T-cell (primary cell): ENCODE measurements around the gene MANBA. TPM values are rescaled to one million over a fixed set of nuclear protein-coding genes. Genes with fewer than 3 reads are reported as not detected.
"Not testable (repeated sequence)": the region's sequence is repeated elsewhere in the genome, so short reads cannot be mapped to it uniquely, and the experiment has no call there.

Source experiments
- ATAC-seq, 4 experiments: fragments of 200-7000 bp in 3 of 4; fragments of 150-1000 bp in 1 of 4; cut with Tn5 transposase; replicated peaks in 1 of 4; 1 replicate in 3 of 4; 2 replicates in 1 of 4; pipeline ENCODE4 v1.10.0; 2021; ENCODE audit warnings: moderate library complexity in 3 of 4, mild to moderate bottlenecking in 2 of 4, moderate number of reproducible peaks in 1 of 4
- CTCF ChIA-PET, 2 donors: fragments of 300-600 bp; sonication (Branson Sonifier 250); formaldehyde crosslinking; loops; one replicate each; lab custom pipeline; 2022; ENCODE audit warnings: antibody characterized with exemption in 2 of 2; lab: Charles Lee
- POLR2A ChIA-PET, 2 donors: fragments of 300-600 bp; sonication (Branson Sonifier 250); formaldehyde crosslinking; loops; one replicate each; lab custom pipeline; 2022; ENCODE audit warnings: antibody characterized with exemption in 2 of 2; lab: Charles Lee
- DNase-seq, 35 experiments: peaks; one replicate each; pipeline versions ENCODE4 v3.0.0 to v3.0.0-alpha.2; 2013 to 2023
- H3K27ac ChIP-seq: one replicate; pipeline ENCODE4 v1.5.1; 2013; ENCODE audit warnings: low read length
- H3K27me3 ChIP-seq, 2 experiments: replicated peaks in 1 of 2; 1 replicate in 1 of 2; 2 replicates in 1 of 2; pipeline versions ENCODE4 v1.6.1 to v1.7.0; 2013; ENCODE audit warnings: low read length in 1 of 2, mixed read lengths in 1 of 2; ENCODE audit not compliant: control insufficient read depth in 2 of 2, insufficient read depth in 2 of 2; ENCODE audit errors: extremely low read depth in 1 of 2
- H3K36me3 ChIP-seq, 2 donors: 1 replicate in 1 of 2; 2 replicates in 1 of 2; pipeline versions ENCODE4 v1.6.1 to v1.7.0; 2013; ENCODE audit warnings: low read length in 1 of 2; ENCODE audit not compliant: control insufficient read depth in 2 of 2, insufficient read depth in 1 of 2; ENCODE audit errors: extremely low read depth in 1 of 2
- H3K4me1 ChIP-seq, 2 experiments: 1 replicate in 1 of 2; 2 replicates in 1 of 2; pipeline versions ENCODE4 v1.6.1 to v1.7.0; 2013; ENCODE audit warnings: low read length in 2 of 2, mixed read lengths in 1 of 2; ENCODE audit not compliant: insufficient read depth in 2 of 2, control insufficient read depth in 1 of 2; ENCODE audit errors: extremely low read depth in 1 of 2
- H3K4me3 ChIP-seq, 2 donors: 1 replicate in 1 of 2; 2 replicates in 1 of 2; pipeline versions ENCODE4 v1.5.1 to v1.7.0; 2013; ENCODE audit warnings: mild to moderate bottlenecking in 2 of 2, low read length in 1 of 2, moderate library complexity in 1 of 2; ENCODE audit not compliant: control insufficient read depth in 1 of 2; ENCODE audit errors: extremely low read depth in 1 of 2
- H3K9me3 ChIP-seq: 2 replicates; pipeline ENCODE4 v1.7.0; 2013
- H3K27ac Mint-ChIP-seq, 2 donors: one replicate each; pipeline ENCODE4 v1.8.0; 2020 to 2021; ENCODE audit warnings: mild to moderate bottlenecking in 2 of 2, mixed read lengths in 2 of 2
- H3K27me3 Mint-ChIP-seq, 2 donors: one replicate each; pipeline ENCODE4 v1.8.0; 2021 to 2022; ENCODE audit warnings: mixed read lengths in 2 of 2
- H3K36me3 Mint-ChIP-seq: one replicate; pipeline ENCODE4 v1.8.0; 2021; ENCODE audit warnings: mixed read lengths
- H3K4me1 Mint-ChIP-seq, 3 donors: one replicate each; pipeline ENCODE4 v1.8.0; 2020 to 2022; ENCODE audit warnings: mixed read lengths in 3 of 3, mild to moderate bottlenecking in 1 of 3
- H3K4me3 Mint-ChIP-seq, 3 donors: one replicate each; pipeline ENCODE4 v1.8.0; 2020 to 2022; ENCODE audit warnings: mild to moderate bottlenecking in 3 of 3, mixed read lengths in 3 of 3, moderate library complexity in 3 of 3
- H3K9me3 Mint-ChIP-seq, 3 donors: one replicate each; pipeline ENCODE4 v1.8.0; 2020 to 2022; ENCODE audit warnings: mixed read lengths in 3 of 3
- WGBS: methylation state at CpG from one replicate; pipeline ENCODE4 v1.1.5; 2013; ENCODE audit warnings: missing lambda C conversion rate; ENCODE audit not compliant: insufficient coverage; 5-methylcytosine and 5-hydroxymethylcytosine counted together
- total RNA-seq, 35 experiments: library from RNA in 6 of 35; stranded (reverse) in 6 of 35; fragments of 120-200 nt in 1 of 35; gene quantifications; one replicate each; pipeline versions ENCODE4 v1.2.1 to v1.2.4 and lab custom pipeline; 2013 to 2026

MANBA gene
- total RNA-seq, 5 donors from 2014 or later (not counting 1 experiment from before 2014, with no cell fraction given): 20.8 to 27.8 (median 24.2) TPM

- ChIA-PET POLR2A (interaction anchor here in 1 of 2 donors (0.7 kb wide), 1 partner anchor 172 kb away, joined by 3 read pairs; no protein-coding TSS in a partner anchor), CTCF (no interaction called here)
- no peaks in the 10 kb centered on the region for H3K9me3 Mint-ChIP-seq
- Histone ChIP-seq H3K27me3 (no peaks in the 10 kb centered on the region), H3K9me3 (no peaks in the 10 kb centered on the region), H3K27ac (no peak overlapping the region), H3K4me3 (no peak overlapping the region), H3K4me1 (no peaks in the 10 kb centered on the region), H3K36me3 (peaks cover 0 to 7% of the 10 kb centered on the region in 2 donors)
- no peaks in the 10 kb centered on the region for H3K27me3 Mint-ChIP-seq
- 92% methylated on average over 1 of the region's 1 CpG for WGBS
- peaks cover 47% of the 10 kb centered on the region for H3K36me3 Mint-ChIP-seq
- no peaks in the 10 kb centered on the region for H3K4me1 Mint-ChIP-seq
- ATAC-seq (no peak), DNase-seq (no peak)
- H3K27ac Mint-ChIP-seq: no peak overlapping the region
- no peak overlapping the region for H3K4me3 Mint-ChIP-seq
These were observed 43.2 kb downstream of the MANBA start for GRCh38 chr4:102717448-102718092.

- 88% methylated on average over 1 of the region's 1 CpG for WGBS
- H3K36me3 ChIP-seq: peaks cover 0 to 6% of the 10 kb centered on the region in 2 donors
- peaks cover 52% of the 10 kb centered on the region for H3K36me3 Mint-ChIP-seq
- DNase-seq (no peak), ATAC-seq (no peak)
- H3K27me3 Mint-ChIP-seq: no peaks in the 10 kb centered on the region
- H3K27ac Mint-ChIP-seq: no peak overlapping the region
- H3K4me3 Mint-ChIP-seq: no peak overlapping the region
- no peak overlapping the region for H3K27ac ChIP-seq
- H3K4me1 Mint-ChIP-seq: peaks cover 0 to 5% (median 0%) of the 10 kb centered on the region in 3 donors
- no peaks in the 10 kb centered on the region for H3K4me1 ChIP-seq
- ChIA-PET POLR2A (no interaction called here), CTCF (interaction anchor here in 1 of 2 donors (0.8 kb wide), 1 partner anchor 284 kb away, joined by 6 read pairs; no protein-coding TSS in a partner anchor)
- no peaks in the 10 kb centered on the region for H3K27me3 ChIP-seq
- H3K4me3 ChIP-seq: no peak overlapping the region
- H3K9me3 ChIP-seq: no peaks in the 10 kb centered on the region
- no peaks in the 10 kb centered on the region for H3K9me3 Mint-ChIP-seq
These were observed 45.7 kb downstream of the MANBA start for GRCh38 chr4:102715057-102715456.

GRCh38 chr4:102713774-102714173 lies 47.0 kb downstream of the MANBA start:
- H3K4me3 ChIP-seq, H3K27me3 ChIP-seq, H3K36me3 ChIP-seq, H3K9me3 ChIP-seq, H3K27me3 Mint-ChIP-seq, CTCF ChIA-PET, H3K4me3 Mint-ChIP-seq, DNase-seq, H3K27ac Mint-ChIP-seq, H3K4me1 ChIP-seq, H3K9me3 Mint-ChIP-seq, H3K27ac ChIP-seq, ATAC-seq: not testable (repeated sequence)
- Mint-ChIP-seq H3K36me3 (peaks cover 51% of the 10 kb centered on the region), H3K4me1 (peaks cover 0 to 12% (median 8%) of the 10 kb centered on the region in 3 donors)
- POLR2A ChIA-PET: interaction anchor here in 1 of 2 donors (0.7 kb wide), 1 partner anchor 31 kb away, joined by 5 read pairs; no protein-coding TSS in a partner anchor
- 83% methylated on average over 1 of the region's 3 CpGs for WGBS

GRCh38 chr4:102713096-102713495 lies 47.7 kb downstream of the MANBA start:
- no peaks in the 10 kb centered on the region for H3K9me3 ChIP-seq
- 100% methylated on average over 1 of the region's 3 CpGs for WGBS
- no peak overlapping the region for H3K27ac Mint-ChIP-seq

GRCh38 chr4:102710986-102711385 lies 49.8 kb downstream of the MANBA start:
- POLR2A ChIA-PET: no interaction called here
- DNase-seq: no peak
- no peak for ATAC-seq
- H3K27me3 ChIP-seq: no peaks in the 10 kb centered on the region
- no CpG with 5 or more reads among the region's 3 CpGs for WGBS
- H3K27ac ChIP-seq: no peak overlapping the region
- H3K9me3 ChIP-seq: peaks cover 7% of the 10 kb centered on the region
- H3K27me3 Mint-ChIP-seq: no peaks in the 10 kb centered on the region
- no peak overlapping the region for H3K27ac Mint-ChIP-seq
- H3K36me3 ChIP-seq: peaks cover 0 to 6% of the 10 kb centered on the region in 2 donors
- H3K4me3 ChIP-seq: no peak overlapping the region
- peaks cover 0 to 13% (median 8%) of the 10 kb centered on the region in 3 donors for H3K4me1 Mint-ChIP-seq
- no peaks in the 10 kb centered on the region for H3K4me1 ChIP-seq
- peaks cover 0 to 9% (median 8%) of the 10 kb centered on the region in 3 donors for H3K9me3 Mint-ChIP-seq
- H3K36me3 Mint-ChIP-seq: peaks cover 57% of the 10 kb centered on the region
- H3K4me3 Mint-ChIP-seq: no peak overlapping the region
- CTCF ChIA-PET: no interaction called here

More at GRCh38 chr4:102713096-102713495, 47.7 kb downstream of the MANBA start:
- Histone ChIP-seq H3K27ac (no peak overlapping the region), H3K4me3 (no peak overlapping the region), H3K27me3 (no peaks in the 10 kb centered on the region), H3K36me3 (peaks cover 0 to 6% of the 10 kb centered on the region in 2 donors), H3K4me1 (no peaks in the 10 kb centered on the region)
- Mint-ChIP-seq H3K9me3 (no peaks in the 10 kb centered on the region), H3K4me3 (no peak overlapping the region), H3K36me3 (peaks cover 51% of the 10 kb centered on the region), H3K4me1 (peaks cover 0 to 13% (median 8%) of the 10 kb centered on the region in 3 donors), H3K27me3 (no peaks in the 10 kb centered on the region)
- DNase-seq (no peak), ATAC-seq (no peak)
- ChIA-PET CTCF (no interaction called here), POLR2A (interaction anchor here in 1 of 2 donors (0.7 kb wide), 1 partner anchor 32 kb away, joined by 5 read pairs; no protein-coding TSS in a partner anchor)

- H3K4me3 ChIP-seq, DNase-seq, H3K9me3 ChIP-seq, ATAC-seq, H3K9me3 Mint-ChIP-seq, CTCF ChIA-PET, H3K27ac Mint-ChIP-seq, H3K27me3 Mint-ChIP-seq, H3K36me3 ChIP-seq, H3K27ac ChIP-seq, H3K27me3 ChIP-seq, H3K4me3 Mint-ChIP-seq, POLR2A ChIA-PET, H3K4me1 ChIP-seq: not testable (repeated sequence)
- Mint-ChIP-seq H3K36me3 (peaks cover 63% of the 10 kb centered on the region), H3K4me1 (peaks cover 0 to 13% (median 8%) of the 10 kb centered on the region in 3 donors)
- no CpG with 5 or more reads among the region's 1 CpG for WGBS
These were observed 51.7 kb downstream of the MANBA start for GRCh38 chr4:102709060-102709459.
